Choroid plexus epithelial cell (primary cell): ENCODE measurements around the gene LRRC25.

ENCODE experiments used
- DNase-seq: peaks from one replicate; pipeline ENCODE4 v3.0.0-alpha.2; 2010; ENCODE audit warnings: low read depth
- H3K4me3 ChIP-seq: 2 replicates; pipeline ENCODE4 v1.5.1; 2011; ENCODE audit warnings: low read depth, mild to moderate bottlenecking, control low read depth, low read length, moderate library complexity
- CTCF ChIP-seq: conservative IDR thresholded peaks from 2 replicates; pipeline ENCODE4 v1.5.1; 2011; ENCODE audit warnings: low read depth, mild to moderate bottlenecking, control low read depth, inconsistent platforms, low read length, moderate library complexity

LRRC25 gene

DNA sequence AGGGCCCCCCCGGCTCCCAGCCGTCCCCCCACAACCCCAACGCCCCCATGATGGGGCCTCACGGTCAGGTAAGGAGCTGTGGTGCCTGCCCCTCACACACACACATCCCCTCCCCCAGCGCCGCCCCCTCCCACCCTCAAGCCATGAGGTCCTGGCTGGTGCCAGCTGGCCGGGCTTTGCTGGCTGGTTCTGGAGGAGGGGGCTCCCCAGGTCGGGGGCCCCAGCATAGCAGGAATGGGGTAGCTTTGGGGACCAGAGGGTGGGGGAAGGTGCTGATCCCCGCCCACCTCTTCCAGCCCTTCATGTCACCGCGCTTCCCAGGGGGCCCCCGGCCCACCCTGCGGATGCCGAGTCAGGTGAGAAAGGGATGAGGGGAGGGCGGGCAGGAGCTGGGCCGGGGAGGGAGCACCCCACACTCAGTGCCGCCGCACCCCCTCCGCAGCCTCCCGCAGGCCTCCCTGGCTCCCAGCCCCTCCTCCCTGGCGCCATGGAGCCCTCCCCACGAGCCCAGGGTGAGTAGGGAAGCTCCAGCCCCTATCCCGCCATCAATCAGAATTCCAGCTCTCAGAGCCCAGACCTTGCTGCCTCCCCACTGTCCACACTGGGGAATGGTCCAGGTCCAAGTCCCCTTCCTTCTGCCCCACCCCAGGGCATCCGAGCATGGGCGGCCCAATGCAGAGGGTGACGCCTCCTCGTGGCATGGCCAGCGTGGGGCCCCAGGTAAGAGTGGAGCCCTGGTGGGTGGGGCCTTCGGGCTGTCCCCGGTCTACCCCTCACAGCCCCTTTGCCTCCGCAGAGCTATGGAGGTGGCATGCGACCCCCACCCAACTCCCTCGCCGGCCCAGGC is 34.2 kb upstream of the LRRC25 start:
- no peak for DNase-seq
- H3K4me3 ChIP-seq: no peak overlapping the region
- TF ChIP-seq CTCF: no peak

DNA sequence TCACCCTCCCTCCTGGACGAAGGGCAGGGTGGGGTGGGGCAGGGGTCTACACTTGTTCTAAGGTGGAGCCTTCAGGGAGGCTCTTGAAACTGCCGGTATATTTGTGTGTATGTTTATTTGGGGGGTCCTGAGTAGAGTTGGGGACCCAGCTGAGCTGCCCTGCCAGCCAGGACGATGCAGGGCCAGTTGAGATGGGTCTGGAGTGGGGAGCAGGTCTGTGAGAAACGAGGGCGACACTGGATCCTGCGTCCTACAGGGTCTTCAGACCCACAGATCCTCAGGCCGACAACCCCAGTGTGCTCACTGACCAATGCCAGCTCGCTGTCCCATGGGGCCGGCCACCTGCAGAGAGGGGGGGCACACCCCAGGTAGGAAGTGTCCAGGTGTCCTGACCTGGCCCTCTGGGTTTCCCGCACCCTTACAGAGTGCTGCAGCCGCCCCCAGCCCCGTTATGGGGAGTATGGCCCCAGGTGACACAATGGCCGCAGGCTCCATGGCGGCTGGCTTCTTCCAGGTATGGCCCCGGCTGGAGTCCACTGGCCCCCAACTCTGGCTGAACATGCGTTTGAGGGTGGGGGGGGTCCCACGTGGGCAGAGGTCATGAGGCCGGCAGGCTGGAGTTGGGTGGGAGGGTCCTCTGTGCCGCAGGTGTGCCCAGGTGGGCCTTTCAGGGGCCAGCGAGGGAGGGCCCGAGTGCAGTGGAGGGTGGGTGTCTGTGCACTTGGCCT is 33.2 kb upstream of the LRRC25 start:
- no peak for TF ChIP-seq CTCF
- no peak for DNase-seq
- no peak overlapping the region for H3K4me3 ChIP-seq

- peak; percentile 52 for DNase-seq
- H3K4me3 ChIP-seq: peak overlapping the region; percentile 56
- no peak for TF ChIP-seq CTCF
Measured at GRCh38 chr19:18429717-18430416, 32.4 kb upstream of the LRRC25 start.

DNA sequence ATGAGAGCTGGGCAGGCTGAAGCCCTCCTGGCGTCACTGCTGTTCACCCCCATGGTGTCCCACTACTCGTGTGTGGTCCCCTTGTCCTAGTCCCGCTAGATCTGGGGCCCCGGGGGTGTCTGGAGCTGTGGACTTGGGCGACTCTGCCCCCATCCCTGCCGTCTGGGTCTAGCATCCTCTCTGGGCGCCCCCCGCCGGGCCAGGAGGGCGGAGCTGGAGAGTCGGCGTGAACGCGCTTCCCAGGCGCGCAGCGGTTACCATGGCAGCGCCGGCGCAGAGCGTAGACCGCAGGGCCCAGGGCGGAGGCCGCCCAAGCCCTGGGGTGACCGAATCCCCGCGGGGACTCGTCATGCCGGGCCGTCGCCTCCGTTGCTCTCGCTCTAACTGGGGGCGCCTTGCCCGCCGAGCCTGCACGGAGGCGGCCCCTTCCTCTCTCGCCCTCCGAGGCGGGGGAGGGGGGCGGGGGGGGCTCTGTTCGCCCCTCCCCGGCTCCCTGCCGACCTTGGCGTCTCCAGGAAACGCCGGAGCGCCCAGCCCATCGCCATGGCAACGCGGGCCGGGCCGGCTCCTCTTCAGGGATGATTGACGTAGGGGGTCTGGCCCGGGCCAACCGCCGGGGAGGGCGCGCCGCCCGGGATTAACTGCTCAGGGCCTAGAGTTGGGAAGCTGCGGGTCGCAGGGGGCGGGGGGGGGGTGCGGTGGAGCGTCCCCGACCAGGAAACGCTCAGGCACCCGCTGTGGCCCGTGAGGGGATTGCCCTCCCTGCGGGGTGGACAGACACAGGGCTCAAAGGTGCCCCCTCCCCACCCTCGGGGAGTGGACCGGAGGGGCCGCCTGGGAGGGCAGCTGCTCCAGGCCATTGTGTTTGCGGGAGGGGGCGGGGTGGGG is 31.6 kb upstream of the LRRC25 start:
- no peak for TF ChIP-seq CTCF
- DNase-seq: peak; percentile 96
- peak overlapping the region; percentile 56 for H3K4me3 ChIP-seq

DNA sequence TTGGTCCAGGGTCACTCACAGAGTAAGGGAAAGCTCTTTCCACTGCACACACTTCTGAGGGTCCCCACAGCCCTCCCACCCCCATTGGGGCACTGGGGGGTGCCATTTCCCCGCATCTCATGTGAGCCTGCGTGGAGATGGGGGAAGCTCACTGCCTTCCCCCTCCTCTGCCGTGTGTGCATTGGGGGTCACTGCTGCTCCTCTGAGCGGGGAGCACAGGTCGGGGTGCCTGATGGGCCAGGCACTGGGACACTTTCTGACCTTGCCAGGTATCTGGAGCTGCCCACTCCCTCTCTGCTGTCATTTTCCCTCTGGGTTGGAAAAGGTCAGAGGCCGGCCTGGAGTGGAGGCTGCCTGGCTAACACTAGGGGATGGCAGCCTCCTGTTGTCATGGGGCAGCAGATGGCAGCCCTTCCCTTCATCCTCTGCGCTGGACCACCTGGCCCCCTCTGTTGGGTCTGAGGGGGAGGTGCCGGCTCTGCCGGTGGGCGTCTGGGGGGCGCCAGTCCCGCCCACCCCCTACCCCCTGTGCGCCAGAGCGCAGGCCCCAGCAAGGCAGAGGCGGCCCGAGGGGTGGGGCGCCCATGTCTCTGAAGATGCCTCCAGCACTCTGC is 30.9 kb upstream of the LRRC25 start:
- TF ChIP-seq CTCF: no peak
- DNase-seq: no peak
- no peak overlapping the region for H3K4me3 ChIP-seq

- DNase-seq: no peak
- H3K4me3 ChIP-seq: no peak overlapping the region
- no peak for TF ChIP-seq CTCF
Measured at GRCh38 chr19:18427743-18428113, 30.3 kb upstream of the LRRC25 start.
